ENCODE measurements around the gene NRM.

DNA sequence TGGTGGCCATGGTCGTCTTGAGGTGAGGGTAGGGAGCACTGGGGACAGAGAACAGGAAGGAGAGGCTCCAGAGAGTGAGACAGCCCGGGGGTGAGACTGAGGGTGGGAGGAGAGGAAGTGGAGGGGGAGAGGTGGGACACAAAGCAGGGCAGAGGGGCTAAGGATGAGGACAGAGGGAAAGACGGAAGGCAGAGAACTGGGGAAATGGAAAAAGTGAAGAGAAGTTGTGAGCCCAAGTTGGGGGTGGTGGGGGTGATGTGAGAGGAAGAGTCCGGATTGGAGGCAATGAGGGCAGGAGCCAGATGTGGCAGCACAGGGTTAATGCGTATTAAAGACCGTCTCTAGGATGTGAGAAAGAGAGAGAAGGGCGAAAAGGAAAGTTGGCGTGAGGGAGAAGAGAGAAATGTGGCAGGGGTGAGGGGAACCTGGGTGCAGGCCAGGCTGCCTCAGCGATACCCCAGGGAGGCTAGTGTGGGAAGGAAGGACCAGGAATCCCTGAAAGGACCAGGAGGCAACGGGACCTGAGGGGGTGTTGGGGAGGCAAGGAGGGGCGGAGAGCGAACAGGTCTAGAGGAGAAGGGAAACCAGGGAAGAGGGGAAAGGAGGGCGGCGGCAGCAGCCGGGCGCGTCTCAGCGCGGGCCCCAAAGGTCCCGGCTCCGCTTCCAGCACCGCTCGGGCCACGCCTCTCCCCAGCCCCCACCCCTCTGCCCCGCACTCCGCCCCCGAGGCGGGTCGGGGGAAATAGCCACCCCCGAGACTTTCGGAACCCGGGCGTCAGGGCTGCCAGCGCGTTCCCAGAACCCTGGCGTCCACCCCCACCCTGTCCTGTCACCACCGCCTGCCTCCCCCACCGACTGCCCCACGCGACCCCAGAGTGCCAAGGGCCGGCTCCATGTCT is 4.5 kb downstream of the NRM start, which contains the start of gene PPP1R18:
- TF ChIP-seq, protein P1, sequence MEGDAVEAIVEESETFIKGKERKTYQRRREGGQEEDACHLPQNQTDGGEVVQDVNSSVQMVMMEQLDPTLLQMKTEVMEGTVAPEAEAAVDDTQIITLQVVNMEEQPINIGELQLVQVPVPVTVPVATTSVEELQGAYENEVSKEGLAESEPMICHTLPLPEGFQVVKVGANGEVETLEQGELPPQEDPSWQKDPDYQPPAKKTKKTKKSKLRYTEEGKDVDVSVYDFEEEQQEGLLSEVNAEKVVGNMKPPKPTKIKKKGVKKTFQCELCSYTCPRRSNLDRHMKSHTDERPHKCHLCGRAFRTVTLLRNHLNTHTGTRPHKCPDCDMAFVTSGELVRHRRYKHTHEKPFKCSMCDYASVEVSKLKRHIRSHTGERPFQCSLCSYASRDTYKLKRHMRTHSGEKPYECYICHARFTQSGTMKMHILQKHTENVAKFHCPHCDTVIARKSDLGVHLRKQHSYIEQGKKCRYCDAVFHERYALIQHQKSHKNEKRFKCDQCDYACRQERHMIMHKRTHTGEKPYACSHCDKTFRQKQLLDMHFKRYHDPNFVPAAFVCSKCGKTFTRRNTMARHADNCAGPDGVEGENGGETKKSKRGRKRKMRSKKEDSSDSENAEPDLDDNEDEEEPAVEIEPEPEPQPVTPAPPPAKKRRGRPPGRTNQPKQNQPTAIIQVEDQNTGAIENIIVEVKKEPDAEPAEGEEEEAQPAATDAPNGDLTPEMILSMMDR (IDR thresholded peaks at IDR 0.05) = no peak
- TF ChIP-seq POLR2A (IDR thresholded peaks at IDR 0.05) = no peak
